IMR-90 (cell line): ENCODE results near the gene AP4M1. TPM values are rescaled to one million over a fixed set of nuclear protein-coding genes. Genes with fewer than 3 reads are reported as not detected.

Experiments used
- ATAC-seq: fragments of 200-7000 bp; cut with Tn5 transposase; 2 replicates; pipeline ENCODE4 v1.9.1; 2020; ENCODE audit warnings: low read depth, mild to moderate bottlenecking, moderate library complexity
- BruUV-seq: library from RNA; stranded (reverse); fragments of 400-500 nt; replicated peaks from 2 replicates; lab custom pipeline; 2021; lab: Mats Ljungman, UMichigan
- CTCF ChIA-PET: fragments of 300-600 bp; formaldehyde crosslinking; extraction: SDS; loops from one replicate; lab custom pipeline; 2021; ENCODE audit warnings: antibody characterized with exemption; lab: Yijun Ruan, JAX
- POLR2A ChIA-PET: fragments of 300-600 bp; sonication (Branson Sonifier 250); formaldehyde crosslinking; loops from one replicate; lab custom pipeline; 2022; ENCODE audit warnings: antibody characterized with exemption; ENCODE audit not compliant: unreplicated experiment; lab: Charles Lee
- DNase-seq: peaks from one replicate; pipeline ENCODE4 v3.0.0; 2013
- H2AFZ ChIP-seq: replicated peaks from 2 replicates; pipeline ENCODE3; 2013; ENCODE audit warnings: low read length, mild to moderate bottlenecking; ENCODE audit not compliant: poor library complexity
- H2AK5ac ChIP-seq: 2 replicates; pipeline ENCODE4 v1.6.1; 2013; ENCODE audit warnings: low read depth, low read length, inconsistent platforms
- H2AK9ac ChIP-seq: replicated peaks from 2 replicates; pipeline ENCODE3; 2013; ENCODE audit warnings: mild to moderate bottlenecking, low read depth, low read length, moderate library complexity; ENCODE audit not compliant: poor library complexity
- H2BK120ac ChIP-seq: 2 replicates; pipeline ENCODE4 v1.6.1; 2013; ENCODE audit warnings: low read depth, low read length, inconsistent platforms
- H2BK15ac ChIP-seq: 3 replicates; pipeline ENCODE4 v1.6.1; 2013; ENCODE audit warnings: low read depth, low read length, inconsistent platforms
- H2BK20ac ChIP-seq: 2 replicates; pipeline ENCODE4 v1.6.1; 2013; ENCODE audit warnings: low read depth, mild to moderate bottlenecking, inconsistent platforms, low read length, moderate library complexity
- H2BK5ac ChIP-seq: 2 replicates; pipeline ENCODE4 v1.6.1; 2013; ENCODE audit warnings: mild to moderate bottlenecking, low read depth, low read length, inconsistent platforms; ENCODE audit not compliant: poor library complexity, severe bottlenecking
- H3K14ac ChIP-seq: replicated peaks from 2 replicates; pipeline ENCODE4 v1.6.1; 2013; ENCODE audit warnings: low read depth, low read length, inconsistent platforms
- H3K18ac ChIP-seq: 2 replicates; pipeline ENCODE4 v1.6.1; 2013; ENCODE audit warnings: low read depth, low read length, control low read depth
- H3K23ac ChIP-seq: 2 replicates; pipeline ENCODE4 v1.6.1; 2013; ENCODE audit warnings: low read depth, low read length, inconsistent platforms
- H3K27ac ChIP-seq: 2 replicates; pipeline ENCODE4 v1.5.1; 2013; ENCODE audit warnings: mild to moderate bottlenecking, control low read depth, low read length; ENCODE audit not compliant: insufficient read depth
- H3K27me3 ChIP-seq: 2 replicates; pipeline ENCODE4 v1.6.1; 2013; ENCODE audit warnings: low read length; ENCODE audit not compliant: control insufficient read depth, insufficient read depth
- H3K36me3 ChIP-seq: 2 replicates; pipeline ENCODE4 v1.6.1; 2013; ENCODE audit warnings: low read length, mixed read lengths; ENCODE audit not compliant: control insufficient read depth, insufficient read depth
- H3K4ac ChIP-seq: 2 replicates; pipeline ENCODE4 v1.6.1; 2013; ENCODE audit warnings: low read depth, low read length, inconsistent platforms
- H3K4me1 ChIP-seq: 2 replicates; pipeline ENCODE4 v1.6.1; 2013; ENCODE audit warnings: low read length, mixed read lengths; ENCODE audit not compliant: control insufficient read depth, insufficient read depth
- H3K4me2 ChIP-seq: 2 replicates; pipeline ENCODE4 v1.6.1; 2013; ENCODE audit warnings: low read depth, mild to moderate bottlenecking, control low read depth, low read length, moderate library complexity
- H3K4me3 ChIP-seq: 2 replicates; pipeline ENCODE4 v1.5.1; 2013; ENCODE audit warnings: low read depth, mild to moderate bottlenecking, control low read depth, low read length, moderate library complexity; ENCODE audit not compliant: insufficient read depth
- H3K56ac ChIP-seq: 2 replicates; pipeline ENCODE4 v1.6.1; 2013; ENCODE audit warnings: low read length, inconsistent platforms; ENCODE audit not compliant: insufficient read depth; ENCODE audit errors: extremely low read depth
- H3K79me1 ChIP-seq, 2 experiments: 2 replicates each; pipeline ENCODE4 v1.6.1; 2013; ENCODE audit warnings: low read length in 2 of 2, inconsistent platforms in 1 of 2, low read depth in 1 of 2
- H3K9ac ChIP-seq: 2 replicates; pipeline ENCODE4 v1.6.1; 2013; ENCODE audit warnings: low read depth, low read length, control low read depth
- H3K9me1 ChIP-seq: 2 replicates; pipeline ENCODE4 v1.6.1; 2013; ENCODE audit warnings: low read length, inconsistent platforms; ENCODE audit not compliant: insufficient read depth
- H3K9me3 ChIP-seq: 2 replicates; pipeline ENCODE4 v1.6.1; 2013; ENCODE audit warnings: low read length; ENCODE audit not compliant: control insufficient read depth, insufficient read depth
- H4K20me1 ChIP-seq: 2 replicates; pipeline ENCODE4 v1.6.1; 2013; ENCODE audit warnings: low read length, inconsistent platforms; ENCODE audit not compliant: insufficient read depth
- H4K5ac ChIP-seq: 2 replicates; pipeline ENCODE4 v1.6.1; 2013; ENCODE audit warnings: mild to moderate bottlenecking, low read depth, low read length, control low read depth
- H4K8ac ChIP-seq, 2 experiments: 2 replicates each; pipeline ENCODE4 v1.6.1; 2013; ENCODE audit warnings: low read depth in 2 of 2, low read length in 2 of 2, control low read depth in 1 of 2, inconsistent platforms in 1 of 2
- H4K91ac ChIP-seq: 2 replicates; pipeline ENCODE4 v1.6.1; 2013; ENCODE audit warnings: low read depth, low read length, inconsistent platforms; ENCODE audit not compliant: insufficient read depth
- BHLHE40 ChIP-seq: fragments of 150-350 bp; IDR thresholded peaks from 2 replicates; pipeline ENCODE4 v1.6.1; 2016; ENCODE audit warnings: mild to moderate bottlenecking, low read depth, low read length
- CEBPB ChIP-seq: IDR thresholded peaks from 2 replicates; pipeline ENCODE4 v1.6.1; 2012; ENCODE audit warnings: low read depth, low read length, improper control_type of control experiment
- CHD1 ChIP-seq: IDR thresholded peaks from 2 replicates; pipeline ENCODE4 v1.6.1; 2012; ENCODE audit warnings: low read depth, low read length, improper control_type of control experiment
- CTCF ChIP-seq: conservative IDR thresholded peaks from 2 replicates; pipeline ENCODE4 v1.5.1; 2012; ENCODE audit warnings: mild to moderate bottlenecking, low read depth, low read length, improper control_type of control experiment
- ELK1 ChIP-seq: fragments of 150-350 bp; IDR thresholded peaks from 2 replicates; pipeline ENCODE4 v1.6.1; 2016; ENCODE audit warnings: low read depth, mild to moderate bottlenecking, low read length, moderate library complexity, borderline replicate concordance
- FOS ChIP-seq: fragments of 150-350 bp; IDR thresholded peaks from 2 replicates; pipeline ENCODE4 v1.6.1; 2016; ENCODE audit warnings: low read depth, low read length
- MAFK ChIP-seq: IDR thresholded peaks from 2 replicates; pipeline ENCODE4 v1.6.1; 2012; ENCODE audit warnings: low read depth, low read length, improper control_type of control experiment
- MAZ ChIP-seq: IDR thresholded peaks from 2 replicates; pipeline ENCODE4 v1.6.1; 2012; ENCODE audit warnings: low read depth, mild to moderate bottlenecking, low read length, improper control_type of control experiment, moderate library complexity, borderline replicate concordance
- MXI1 ChIP-seq: IDR thresholded peaks from 2 replicates; pipeline ENCODE4 v1.6.1; 2012; ENCODE audit warnings: low read depth, mild to moderate bottlenecking, low read length, moderate library complexity, borderline replicate concordance
- NFE2L2 ChIP-seq: fragments of 150-350 bp; IDR thresholded peaks from 2 replicates; pipeline ENCODE4 v1.6.1; 2016; ENCODE audit warnings: low read depth, mild to moderate bottlenecking, low read length
- POLR2A ChIP-seq: IDR thresholded peaks from 2 replicates; pipeline ENCODE4 v1.6.1; 2012; ENCODE audit warnings: mild to moderate bottlenecking, low read depth, low read length
- RAD21 ChIP-seq: IDR thresholded peaks from 2 replicates; pipeline ENCODE4 v1.6.1; 2012; ENCODE audit warnings: low read length, improper control_type of control experiment
- RCOR1 ChIP-seq: IDR thresholded peaks from 2 replicates; pipeline ENCODE4 v1.6.1; 2012; ENCODE audit warnings: mild to moderate bottlenecking, low read length, improper control_type of control experiment; ENCODE audit not compliant: insufficient replicate concordance
- RFX5 ChIP-seq: IDR thresholded peaks from 2 replicates; pipeline ENCODE4 v1.8.0; 2012; ENCODE audit warnings: low read depth, mild to moderate bottlenecking, low read length, moderate library complexity
- SMC3 ChIP-seq: fragments of 150-350 bp; IDR thresholded peaks from 2 replicates; pipeline ENCODE4 v1.6.1; 2016; ENCODE audit warnings: low read depth, mild to moderate bottlenecking, antibody characterized with exemption, low read length, moderate library complexity
- USF2 ChIP-seq: fragments of 150-350 bp; IDR thresholded peaks from 2 replicates; pipeline ENCODE4 v1.6.1; 2017; ENCODE audit warnings: mild to moderate bottlenecking, antibody characterized with exemption, low read length, low read depth
- WGBS, 2 experiments: methylation state at CpG; one replicate each; pipeline versions ENCODE4 v1.1.5 to v1.1.7; 2013; ENCODE audit warnings: missing lambda C conversion rate in 2 of 2; ENCODE audit not compliant: insufficient read length in 1 of 2; ENCODE audit errors: extremely low coverage in 2 of 2; 5-methylcytosine and 5-hydroxymethylcytosine counted together
- dilution Hi-C: fragments of 300-500 bp; cut with HindIII; formaldehyde crosslinking; loops from one replicate; pipeline ENCODE4 v1.14.3; 2018; ENCODE audit warnings: low sequenced_read_pairs; ENCODE audit not compliant: unreplicated experiment
- in situ Hi-C: fragments of 300-500 bp; cut with MboI; formaldehyde crosslinking; loops from 3 replicates; pipeline ENCODE4 v1.14.3; 2019; ENCODE audit warnings: low sequenced_read_pairs, inconsistent platforms, mixed read lengths
- intact Hi-C: fragments of 100-400 bp; cut with micrococcal nuclease; formaldehyde crosslinking; loops from 2 replicates; pipeline ENCODE4 v1.10.0; 2022
- polyA plus RNA-seq, 3 experiments: library from polyadenylated mRNA; depleted of rRNA; stranded (reverse); fragments of >200 nt; gene quantifications; 2 replicates each; pipeline ENCODE4 v1.2.3, GENCODE V29; 2012; ENCODE audit warnings: low replicate concordance in 1 of 3
- total RNA-seq: library from RNA; depleted of rRNA; stranded (reverse); fragments of >200 nt; gene quantifications from 2 replicates; pipeline ENCODE4 v1.2.3, GENCODE V29; 2012

AP4M1 gene
- total and polyA plus RNA-seq, 2 of the 4 experiments (the other 2 are of a cell fraction): 21.1 to 21.4 TPM

- no peak overlapping the region for H4K5ac ChIP-seq
- H2BK120ac ChIP-seq: no peak overlapping the region
- ATAC-seq: no peak
- dilution Hi-C loops: no loop called here
- no peak overlapping the region for H2BK20ac ChIP-seq
- no peak overlapping the region for H3K4ac ChIP-seq
- no peak for DNase-seq
- H2BK15ac ChIP-seq: no peak overlapping the region
- H3K4me3 ChIP-seq: no peak overlapping the region
- no peaks in the 10 kb centered on the region for H3K9me3 ChIP-seq
- no peaks in the 10 kb centered on the region for H3K27me3 ChIP-seq
- no peak overlapping the region for H3K9ac ChIP-seq
- no peaks in the 10 kb centered on the region; the same call in 1 of the 2 replicates for H4K20me1 ChIP-seq
- no peak overlapping the region for H2BK5ac ChIP-seq
- H3K14ac ChIP-seq: no peak overlapping the region
- ChIA-PET POLR2A (no interaction called here), CTCF (no interaction called here)
- no peak overlapping the region for H3K27ac ChIP-seq
- BruUV-seq: no TSS peak
- H3K4me2 ChIP-seq: no peak overlapping the region
- no peak overlapping the region for H3K18ac ChIP-seq
- H4K91ac ChIP-seq: no peak overlapping the region
- peaks cover 32% of the 10 kb centered on the region for H3K36me3 ChIP-seq
- H3K9me1 ChIP-seq: peaks cover 6% of the 10 kb centered on the region
- no peak overlapping the region for H2AK5ac ChIP-seq
- H3K56ac ChIP-seq: no peak overlapping the region
- in situ Hi-C loops: no loop called here
- intact Hi-C loops: no loop called here
- WGBS, 2 experiments: 80% methylated on average over 3 of the region's 7 CpGs; no CpG with 5 or more reads in 1 of the 2 experiments
- no peak overlapping the region for H2AK9ac ChIP-seq
- H3K79me1 ChIP-seq: peaks cover 8 to 31% of the 10 kb centered on the region in 2 experiments
- 0 out of 2 replicates have a peak, but pooled peaks cover 2% of the 10 kb centered on the region for H3K4me1 ChIP-seq
- TF ChIP-seq MAZ: no peak
- TF ChIP-seq CTCF: no peak
- no peak for TF ChIP-seq CHD1
- no peak for TF ChIP-seq CEBPB
- no peak for TF ChIP-seq SMC3
- no peak for TF ChIP-seq RCOR1
- TF ChIP-seq BHLHE40: no peak
- TF ChIP-seq USF2: no peak
- TF ChIP-seq RAD21: no peak
- no peak for TF ChIP-seq MXI1
- TF ChIP-seq MAFK: no peak
- no peak for TF ChIP-seq NFE2L2
- no peak for TF ChIP-seq RFX5
- TF ChIP-seq POLR2A: no peak
- TF ChIP-seq FOS: no peak
- no peak for TF ChIP-seq ELK1
- no peak overlapping the region for H4K8ac ChIP-seq
- H3K23ac ChIP-seq: no peak overlapping the region
- no peak overlapping the region for H2AFZ ChIP-seq
These were observed 13.6 kb downstream of the AP4M1 start for GRCh38 chr7:100115026-100115425.
